ENCODE data around the gene APOC1.

APOC1 gene

GRCh38 chr19:44954278-44954648 is 39.9 kb downstream of the APOC1 start:
- 0 out of 2 replicates have a peak, but pooled peaks cover under 1% of the 10 kb centered on the region for H3K4me1 ChIP-seq
- TF ChIP-seq, protein P1, sequence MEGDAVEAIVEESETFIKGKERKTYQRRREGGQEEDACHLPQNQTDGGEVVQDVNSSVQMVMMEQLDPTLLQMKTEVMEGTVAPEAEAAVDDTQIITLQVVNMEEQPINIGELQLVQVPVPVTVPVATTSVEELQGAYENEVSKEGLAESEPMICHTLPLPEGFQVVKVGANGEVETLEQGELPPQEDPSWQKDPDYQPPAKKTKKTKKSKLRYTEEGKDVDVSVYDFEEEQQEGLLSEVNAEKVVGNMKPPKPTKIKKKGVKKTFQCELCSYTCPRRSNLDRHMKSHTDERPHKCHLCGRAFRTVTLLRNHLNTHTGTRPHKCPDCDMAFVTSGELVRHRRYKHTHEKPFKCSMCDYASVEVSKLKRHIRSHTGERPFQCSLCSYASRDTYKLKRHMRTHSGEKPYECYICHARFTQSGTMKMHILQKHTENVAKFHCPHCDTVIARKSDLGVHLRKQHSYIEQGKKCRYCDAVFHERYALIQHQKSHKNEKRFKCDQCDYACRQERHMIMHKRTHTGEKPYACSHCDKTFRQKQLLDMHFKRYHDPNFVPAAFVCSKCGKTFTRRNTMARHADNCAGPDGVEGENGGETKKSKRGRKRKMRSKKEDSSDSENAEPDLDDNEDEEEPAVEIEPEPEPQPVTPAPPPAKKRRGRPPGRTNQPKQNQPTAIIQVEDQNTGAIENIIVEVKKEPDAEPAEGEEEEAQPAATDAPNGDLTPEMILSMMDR (IDR thresholded peaks at IDR 0.05; ENCODE audit: low read depth, low read length) = no peak
- no peaks in the 10 kb centered on the region; the same call in 1 of the 2 replicates for H3K36me3 ChIP-seq
- no peaks in the 10 kb centered on the region for H3K9me3 ChIP-seq
- peak overlapping the region; percentile 99 for H3K4me3 ChIP-seq (ENCODE audit: low read depth, low read length)
- H3K27me3 ChIP-seq = no peaks in the 10 kb centered on the region
- DNase-seq = no peak

DNA sequence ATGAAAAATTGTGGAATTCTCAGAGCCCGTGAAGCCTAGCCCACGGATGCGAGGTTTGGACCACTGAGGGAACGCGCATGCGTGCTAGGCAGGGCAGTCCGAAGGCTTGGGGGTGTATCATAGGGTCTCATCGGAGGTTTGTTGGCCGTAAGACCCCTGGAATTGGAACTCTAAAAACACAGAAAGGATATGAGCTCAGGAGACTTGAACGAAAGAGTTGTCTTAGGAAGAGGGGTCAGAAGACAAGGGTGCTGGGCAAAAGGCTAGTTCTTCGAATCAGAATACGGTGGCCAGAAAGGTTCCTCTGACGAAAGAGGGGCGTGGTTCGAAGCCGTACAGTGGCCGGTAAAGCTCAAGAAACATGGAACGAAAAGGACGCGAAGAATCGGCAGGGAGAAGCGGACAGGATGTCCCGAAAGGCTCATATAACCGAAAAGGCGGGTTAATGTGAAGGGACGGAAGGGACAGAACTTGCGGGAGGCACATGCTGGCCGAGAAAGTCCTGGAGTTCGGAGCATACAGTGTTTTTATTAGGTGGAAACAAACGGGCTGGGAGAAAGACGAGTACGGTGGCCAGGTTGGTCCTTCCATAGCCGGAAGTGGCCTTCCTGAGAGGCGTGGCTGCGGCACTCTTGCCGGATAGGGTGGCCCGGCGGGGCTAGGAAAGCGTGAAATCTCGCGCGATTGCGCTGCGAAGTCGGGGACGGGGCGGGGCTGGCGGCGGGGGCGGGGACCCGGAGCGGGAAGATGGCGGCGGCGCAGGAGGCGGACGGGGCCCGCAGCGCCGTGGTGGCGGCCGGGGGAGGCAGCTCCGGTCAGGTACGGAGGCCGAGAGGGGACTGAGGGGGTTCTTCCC is 40.5 kb downstream of the APOC1 start, which contains the start of gene CLPTM1:
Gene CLPTM1 (plus strand): TSS at position 732 of the 856 bp plus-strand sequence. CDS start 16 bp downstream, at position 748.
- no peaks in the 10 kb centered on the region for H3K4me1 ChIP-seq
- peak; percentile 98 for DNase-seq
- H3K27me3 ChIP-seq = no peaks in the 10 kb centered on the region
- H3K36me3 ChIP-seq = peaks cover under 1% of the 10 kb centered on the region
- peak within 1 kb of the TSS; percentile 99 for H3K4me3 ChIP-seq (ENCODE audit: low read depth, low read length)
- no peaks in the 10 kb centered on the region for H3K9me3 ChIP-seq
- TF ChIP-seq, protein P1 (IDR thresholded peaks at IDR 0.05; ENCODE audit: low read depth, low read length) = no peak

DNA sequence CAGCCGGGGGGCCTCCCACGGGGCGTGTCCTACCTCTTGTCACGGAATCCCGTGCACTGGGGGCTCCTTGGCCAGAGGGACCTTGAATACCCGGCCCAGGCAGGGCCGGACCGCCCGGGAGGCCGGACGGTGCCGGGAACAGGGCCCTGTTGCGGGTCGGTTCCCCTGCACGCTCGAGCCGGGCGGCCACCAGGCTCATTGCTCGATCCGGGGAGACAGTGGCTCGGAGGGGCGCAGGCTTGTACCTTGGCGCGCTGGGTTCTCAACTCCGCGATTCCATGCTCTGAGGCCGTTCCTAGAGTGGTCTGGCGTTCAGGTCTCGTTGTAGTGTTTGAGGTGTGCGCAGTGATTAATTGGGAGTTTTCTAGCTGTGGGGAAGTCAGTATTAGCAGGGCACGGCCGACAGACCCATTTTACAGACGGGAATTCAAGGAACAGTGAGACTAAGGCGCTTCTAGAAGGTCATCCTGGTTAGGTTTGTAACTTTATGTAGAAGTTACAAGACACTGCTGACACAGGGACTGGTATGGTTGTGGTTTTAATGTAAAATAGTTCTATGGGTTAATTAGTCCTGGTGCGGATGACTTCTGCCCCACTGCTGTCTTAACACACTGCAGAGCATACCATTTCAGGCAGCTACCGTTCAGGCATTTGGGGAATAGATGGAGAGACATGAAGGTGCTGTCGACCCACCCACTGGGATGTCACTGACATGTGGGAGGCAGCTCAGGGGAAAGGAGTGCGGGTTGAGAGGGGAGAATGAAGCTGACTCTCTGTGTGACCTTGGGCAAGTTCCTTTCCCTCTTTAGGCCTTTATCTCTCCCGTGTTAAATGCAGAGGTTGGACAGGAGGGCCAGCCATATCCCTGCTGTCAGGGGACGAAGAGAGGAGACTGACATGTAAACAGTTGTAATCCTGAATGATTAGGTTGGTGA is 41.4 kb downstream of the APOC1 start:
- no peak for DNase-seq
- H3K9me3 ChIP-seq = no peaks in the 10 kb centered on the region
- H3K4me1 ChIP-seq = no peaks in the 10 kb centered on the region
- peak overlapping the region; percentile 99 for H3K4me3 ChIP-seq (ENCODE audit: low read depth, low read length)
- H3K36me3 ChIP-seq = peaks cover 4% of the 10 kb centered on the region; the same call in 1 of the 2 replicates
- TF ChIP-seq, protein P1 (IDR thresholded peaks at IDR 0.05; ENCODE audit: low read depth, low read length) = no peak
- no peaks in the 10 kb centered on the region for H3K27me3 ChIP-seq

- DNase-seq = no peak
- no peaks in the 10 kb centered on the region for H3K4me1 ChIP-seq
- no peaks in the 10 kb centered on the region for H3K27me3 ChIP-seq
- H3K36me3 ChIP-seq = peaks cover 10% of the 10 kb centered on the region
- no peak overlapping the region for H3K4me3 ChIP-seq (ENCODE audit: low read depth, low read length)
- TF ChIP-seq, protein P1 (IDR thresholded peaks at IDR 0.05; ENCODE audit: low read depth, low read length) = no peak
- no peaks in the 10 kb centered on the region for H3K9me3 ChIP-seq
These were observed 43.1 kb downstream of the APOC1 start for GRCh38 chr19:44957526-44957925.

DNA sequence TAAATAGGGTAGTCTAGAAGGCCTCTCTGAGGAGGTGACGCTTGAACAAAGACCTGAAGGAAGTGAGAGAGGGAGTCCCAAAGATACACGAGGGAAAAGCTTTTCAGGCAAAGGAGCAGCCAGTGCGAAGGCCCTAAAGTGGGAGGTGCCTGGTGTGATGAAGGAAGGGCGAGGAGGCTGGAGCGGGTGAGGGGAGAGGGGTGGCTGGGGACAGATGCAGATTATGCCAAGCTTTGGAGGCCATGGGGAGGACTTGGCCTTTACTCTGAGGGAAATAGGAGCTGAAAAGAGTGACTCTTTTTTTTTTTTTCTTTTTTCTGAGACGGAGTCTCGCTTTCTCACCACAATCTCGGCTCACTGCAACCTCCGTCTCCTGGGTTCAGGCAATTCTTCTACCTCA is 43.7 kb downstream of the APOC1 start:
- no peaks in the 10 kb centered on the region for H3K9me3 ChIP-seq
- TF ChIP-seq, protein P1 (IDR thresholded peaks at IDR 0.05; ENCODE audit: low read depth, low read length) = no peak
- H3K4me3 ChIP-seq (ENCODE audit: low read depth, low read length) = no peak overlapping the region
- no peaks in the 10 kb centered on the region for H3K27me3 ChIP-seq
- H3K36me3 ChIP-seq = peaks cover 11% of the 10 kb centered on the region
- no peak for DNase-seq
- H3K4me1 ChIP-seq = no peaks in the 10 kb centered on the region
